ENCODE data around the gene C2orf42.
"Not testable (repeated sequence)": the region's sequence is repeated elsewhere in the genome, so short reads cannot be mapped to it uniquely, and the experiment has no call there.

The C2orf42 gene
- 5.2 to 14.7 (median 8.5) reads per million in 18 experiments for total RNA-seq

DNA sequence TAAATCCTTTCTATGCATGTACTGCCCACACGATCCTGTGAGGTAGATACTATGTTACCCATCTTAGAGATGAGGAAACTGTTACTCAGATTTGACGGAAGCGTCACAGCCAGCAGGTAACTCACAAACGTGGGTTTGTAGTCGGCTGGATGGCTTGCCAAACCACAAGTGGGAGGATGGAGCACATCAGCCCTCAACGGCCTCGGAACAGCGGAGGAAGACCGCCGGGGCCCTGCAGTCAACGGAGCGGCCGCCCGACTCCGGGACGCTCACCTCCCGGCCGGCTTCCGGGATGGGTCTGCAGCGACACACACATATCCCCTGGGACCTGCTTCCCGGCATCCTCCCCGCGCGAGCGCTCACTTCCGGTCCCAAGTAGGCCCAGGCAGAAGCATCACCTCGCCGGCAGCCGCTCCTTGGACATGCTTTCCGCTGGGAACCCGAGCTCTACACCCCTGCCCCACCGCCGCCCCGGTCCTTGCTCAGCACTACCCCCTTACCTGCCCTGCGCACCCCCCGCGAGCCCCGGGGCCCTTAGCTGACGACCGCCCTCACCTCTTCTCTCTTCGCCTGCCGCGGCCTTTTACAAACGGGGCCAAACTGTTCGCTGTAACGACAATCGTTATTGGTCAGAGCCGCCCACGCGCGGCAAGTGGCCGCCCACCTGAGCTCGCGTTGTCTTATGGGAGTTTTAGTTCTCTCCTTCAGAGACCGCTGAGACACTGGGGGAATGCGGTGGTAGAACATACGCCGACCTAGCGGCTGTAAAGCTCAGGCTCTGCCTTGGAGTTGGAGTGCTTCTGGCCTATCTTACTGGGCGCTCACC is at the start of gene C2orf42:
Gene C2orf42 (minus strand): TSS at position 602 of the 826 bp plus-strand sequence. CDS start 9,034 bp downstream, outside the sequence.
- peak; percentile 98 to 99 for DNase-seq

DNA sequence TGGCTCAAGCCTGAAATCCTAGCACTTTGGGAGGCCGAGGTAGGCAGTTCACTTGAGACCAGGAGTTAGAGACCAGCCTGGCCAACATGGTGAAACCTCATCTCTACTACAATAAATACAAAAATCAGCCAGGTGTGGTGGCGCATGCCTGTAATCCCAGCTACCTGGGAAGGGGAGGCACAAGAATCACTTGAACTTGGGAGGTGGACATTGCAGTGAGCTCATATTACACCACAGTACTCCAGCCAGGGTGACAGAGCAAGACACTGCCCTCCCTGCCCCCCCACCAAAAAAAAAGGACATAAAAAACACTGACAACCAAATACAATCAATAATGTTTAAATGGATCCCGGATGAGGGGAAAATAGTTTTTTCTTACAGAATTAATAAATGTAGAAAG is 49.8 kb upstream of the C2orf42 start:
- no peak for DNase-seq

DNA sequence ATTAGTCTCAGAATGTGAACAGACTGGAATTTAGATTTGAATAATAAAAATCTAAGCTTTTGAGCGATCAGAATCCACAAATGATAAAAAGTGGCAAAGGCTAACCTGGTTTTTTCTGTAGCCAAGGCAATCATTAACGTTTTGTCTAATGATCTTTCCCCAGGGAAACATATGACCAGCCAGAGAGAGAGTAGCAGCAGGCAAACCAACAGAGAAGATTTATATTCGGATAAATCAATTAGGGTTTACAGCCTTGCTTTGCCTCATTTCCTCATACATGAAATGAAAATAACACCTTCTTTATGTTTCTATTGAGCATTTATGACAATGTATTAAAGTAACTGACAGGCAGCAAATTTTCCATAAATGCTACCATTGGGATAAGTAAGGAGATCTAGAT is 43.1 kb upstream of the C2orf42 start:
- no peak for DNase-seq

DNA sequence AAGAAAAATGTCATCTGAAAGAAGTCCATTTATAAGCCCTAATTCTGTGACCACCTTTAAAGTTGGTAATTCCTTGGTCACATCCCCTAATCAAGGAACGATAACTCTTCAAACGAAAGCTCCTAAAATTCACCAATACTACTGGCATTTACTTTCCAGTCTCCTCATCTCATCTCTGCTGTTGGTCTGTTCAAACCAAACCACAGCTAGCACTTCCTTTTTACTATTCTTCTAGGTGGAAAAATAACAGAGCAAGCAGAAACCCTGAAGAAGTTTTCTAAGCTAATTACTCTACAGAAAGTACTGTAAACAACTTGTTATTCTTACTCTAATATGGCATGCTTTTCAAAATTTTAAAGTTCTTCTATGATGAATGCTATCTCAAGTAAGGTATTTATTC is 36.0 kb upstream of the C2orf42 start:
- DNase-seq = no peak

DNA sequence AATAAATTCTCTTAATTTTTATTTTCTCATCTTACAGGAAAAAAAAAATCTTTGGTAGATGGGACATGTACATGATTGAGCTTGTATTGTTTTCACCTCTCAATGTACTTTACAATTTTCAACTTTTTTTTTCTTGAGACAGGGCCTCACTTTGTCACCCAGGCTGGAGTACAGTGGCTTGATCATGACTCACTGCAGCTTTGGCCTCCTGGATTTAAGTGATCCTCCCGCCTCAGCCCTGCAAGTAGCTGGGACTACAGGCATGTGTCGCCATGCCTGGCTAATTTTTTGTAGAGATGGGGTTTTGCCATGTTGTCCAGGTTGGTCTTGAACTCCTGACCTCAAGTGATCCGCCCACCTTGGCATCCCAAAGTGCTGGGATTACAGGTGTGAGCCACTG is 32.5 kb upstream of the C2orf42 start:
- DNase-seq = not testable (repeated sequence)

DNA sequence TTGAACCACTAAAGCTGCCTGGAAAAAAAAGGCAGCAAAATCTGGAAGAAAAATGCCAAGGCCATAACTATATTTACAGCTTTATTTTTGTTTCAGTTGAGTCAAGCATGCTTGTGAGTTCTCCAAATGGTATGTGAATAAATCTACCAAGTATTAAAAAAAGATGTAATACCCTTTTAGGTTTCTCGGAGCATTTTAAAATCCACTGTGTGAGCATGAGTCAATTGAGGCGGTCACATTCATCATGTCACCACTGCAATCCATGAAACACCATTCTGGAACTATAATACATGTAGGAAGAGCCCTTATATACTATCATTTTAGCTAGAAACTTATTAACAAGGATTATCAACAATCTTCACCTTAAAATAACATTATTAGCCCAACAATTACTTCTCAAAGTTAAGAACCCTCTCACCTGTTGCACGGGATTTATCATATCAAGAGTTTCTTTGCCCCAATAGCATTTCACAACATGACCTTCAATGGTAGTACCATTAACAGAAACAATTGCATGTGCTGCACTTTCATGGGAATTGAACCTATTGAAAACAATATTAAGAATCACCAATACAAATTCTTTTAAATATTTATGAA is 24.2 kb upstream of the C2orf42 start:
- DNase-seq = no peak

DNA sequence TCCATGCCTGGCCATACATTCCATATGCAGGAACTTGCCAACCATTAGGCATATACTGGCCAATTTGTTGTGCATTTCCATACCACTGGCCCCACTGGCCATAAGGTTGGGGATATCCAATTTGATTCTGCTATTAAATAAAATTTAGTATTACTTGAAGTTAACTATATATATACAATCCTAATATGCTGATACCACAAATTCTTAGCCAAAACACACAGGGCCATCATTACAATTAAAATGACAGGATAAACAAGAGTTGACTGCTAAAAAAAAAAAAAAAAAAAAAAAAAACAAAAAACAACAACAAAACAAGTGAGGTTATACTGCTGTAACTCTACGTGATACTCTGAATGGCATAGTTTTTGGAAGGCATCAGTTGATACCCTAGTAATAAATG is 23.5 kb upstream of the C2orf42 start:
- DNase-seq = no peak

DNA sequence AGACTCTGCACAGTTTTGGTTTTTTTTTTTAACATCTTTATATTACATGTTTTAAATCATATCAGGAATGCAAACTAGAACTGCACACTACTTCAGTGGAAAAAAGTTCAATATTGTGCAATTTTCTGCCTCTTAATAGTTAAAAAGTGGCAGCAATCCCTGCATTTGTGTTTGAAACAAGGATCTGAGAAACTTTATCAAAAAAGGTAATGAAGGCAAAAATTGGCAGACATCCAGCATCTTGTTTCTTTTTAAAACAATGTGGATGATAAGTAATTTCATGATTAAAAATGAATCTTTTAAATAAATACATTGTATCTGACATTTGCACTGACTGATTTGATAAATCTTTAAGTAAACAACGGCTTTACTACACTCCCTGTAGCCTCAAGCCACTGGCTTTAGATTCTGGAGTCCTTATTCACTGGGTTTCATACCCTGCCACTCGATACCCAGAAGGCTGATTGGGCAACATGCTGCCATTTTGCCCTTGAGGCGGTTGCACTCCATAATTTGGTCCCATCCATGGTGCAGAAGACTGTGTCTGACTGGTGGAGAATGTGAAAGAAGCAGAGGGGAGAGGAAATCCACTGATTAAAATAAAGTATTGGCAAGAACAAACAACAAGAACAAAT is 21.6 kb upstream of the C2orf42 start:
- DNase-seq = no peak

DNA sequence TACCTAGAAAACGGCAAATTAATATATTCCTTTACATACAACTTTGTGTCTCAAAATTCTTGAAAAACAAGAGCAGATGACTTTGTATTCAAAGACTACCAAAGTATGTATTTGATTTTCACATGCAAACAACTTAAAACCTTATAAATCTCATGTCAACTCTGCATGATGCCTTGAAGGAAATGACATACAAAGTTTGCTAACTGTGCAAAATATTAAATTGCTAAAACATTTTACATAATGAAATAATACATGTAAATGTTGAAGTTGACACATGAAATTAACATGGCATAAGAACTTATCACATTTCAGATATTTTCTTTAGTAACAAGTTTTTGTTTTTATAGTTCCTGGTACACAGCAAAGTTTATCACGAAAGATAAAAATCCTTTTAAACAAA is 20.8 kb upstream of the C2orf42 start:
- DNase-seq = no peak

DNA sequence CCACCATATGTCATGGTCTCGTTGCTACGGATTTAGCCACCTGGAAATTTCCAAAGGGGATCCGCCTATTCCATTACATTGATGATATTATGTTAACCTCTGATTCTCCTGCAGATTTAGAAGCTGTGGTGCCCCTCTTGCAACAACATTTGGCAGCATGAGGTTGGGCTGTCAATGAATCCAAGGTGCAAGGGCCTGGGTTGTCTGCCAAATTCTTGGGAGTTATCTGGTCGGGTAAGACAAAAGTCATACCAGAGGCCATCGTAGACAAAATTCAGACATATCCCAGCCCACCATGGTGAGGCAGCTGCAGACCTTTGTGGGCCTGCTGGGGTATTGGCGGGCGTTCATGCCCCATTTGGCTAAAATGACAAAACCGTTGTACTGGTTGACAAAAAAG is 13.6 kb upstream of the C2orf42 start:
- no peak for DNase-seq

DNA sequence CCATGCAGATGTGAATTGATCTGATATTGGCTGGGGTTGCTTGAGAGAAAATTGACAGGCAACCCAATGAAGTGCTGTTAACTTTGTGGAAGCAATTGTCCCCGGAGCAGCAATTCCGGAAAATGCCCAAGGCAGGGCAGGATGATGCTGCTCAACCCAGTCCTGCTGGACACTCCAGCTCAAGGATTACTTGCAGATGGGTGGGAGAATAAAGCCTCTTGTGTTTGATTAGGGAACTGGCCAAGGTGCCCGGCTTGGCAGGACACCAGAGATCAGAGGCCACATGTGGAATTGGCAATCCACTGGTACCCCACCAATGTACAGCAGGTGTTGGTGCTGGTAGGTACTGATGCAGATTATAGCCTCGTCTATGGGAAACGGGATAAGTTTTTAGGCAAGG is 12.3 kb upstream of the C2orf42 start:
- DNase-seq = no peak

DNA sequence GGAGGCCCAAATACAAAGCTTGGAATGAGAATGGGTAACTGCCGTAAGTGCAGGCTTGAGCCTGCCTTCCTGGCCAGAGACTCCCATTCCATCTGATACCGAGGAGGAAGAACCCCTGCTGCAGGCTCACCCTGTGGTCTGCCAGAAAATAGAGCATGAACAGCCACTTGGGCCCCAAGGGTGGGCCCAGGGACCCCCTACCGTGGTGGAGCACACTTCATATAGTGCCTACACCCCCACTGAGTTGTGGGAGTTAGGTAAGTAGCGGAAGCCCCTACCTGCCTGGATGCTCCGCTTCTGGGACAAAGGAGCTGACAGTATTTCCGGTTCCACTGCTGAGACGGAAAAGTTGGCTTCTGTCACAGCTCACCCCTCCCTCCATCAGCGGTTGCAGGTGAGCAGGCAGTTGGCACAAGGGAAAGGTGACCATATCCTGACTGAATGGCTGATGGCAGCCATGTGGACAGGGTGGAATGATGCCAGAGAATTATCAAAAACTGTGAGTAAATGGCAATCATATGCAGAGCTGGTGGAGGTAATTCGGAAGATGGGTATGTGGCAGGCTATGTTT is 11.5 kb upstream of the C2orf42 start:
- DNase-seq = no peak

DNA sequence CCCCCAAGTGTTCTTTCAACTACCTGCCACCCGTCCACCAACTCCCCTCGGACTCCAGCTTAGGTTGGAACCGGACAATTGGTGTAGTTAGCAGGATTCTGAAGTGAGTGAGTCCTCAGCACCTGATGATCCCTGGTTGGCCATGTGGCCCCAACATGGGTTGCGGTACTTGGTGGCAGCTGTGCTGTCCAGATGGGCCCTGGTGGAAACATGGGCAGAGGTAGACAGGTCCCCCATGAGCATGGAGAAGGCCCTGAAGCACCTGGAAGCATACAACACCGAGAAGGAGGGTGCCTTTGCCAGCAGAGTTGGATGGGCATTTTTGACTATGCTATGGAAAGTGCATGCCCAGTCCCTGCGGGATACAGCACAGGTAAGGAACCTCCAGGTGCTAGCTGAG is 11.0 kb upstream of the C2orf42 start:
- no peak for DNase-seq

DNA sequence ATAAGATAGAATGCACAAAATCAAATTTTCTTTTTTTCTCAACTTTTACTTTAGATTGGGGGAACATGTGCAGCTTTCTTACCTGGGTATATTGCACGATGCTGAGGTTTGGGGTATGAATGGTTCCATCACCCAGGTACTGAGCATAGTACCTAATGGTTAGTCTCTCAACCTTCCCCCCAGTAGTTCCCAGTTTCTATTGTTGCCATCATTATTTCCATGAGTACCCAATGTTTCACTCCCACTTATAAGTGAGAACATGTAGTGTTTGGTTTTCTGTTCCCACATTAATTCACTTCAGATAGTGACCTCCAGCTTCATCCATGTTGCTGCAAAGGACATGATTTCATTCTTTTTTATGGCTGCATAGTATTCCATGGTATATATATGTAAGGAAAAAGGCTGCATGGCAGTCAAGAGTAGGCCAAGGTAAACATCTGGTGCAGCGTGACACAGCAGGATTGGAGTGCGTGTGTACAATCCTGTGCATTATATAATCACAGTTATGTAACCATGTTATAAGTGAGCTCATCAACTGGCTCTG is 10.5 kb upstream of the C2orf42 start:
- DNase-seq = no peak

DNA sequence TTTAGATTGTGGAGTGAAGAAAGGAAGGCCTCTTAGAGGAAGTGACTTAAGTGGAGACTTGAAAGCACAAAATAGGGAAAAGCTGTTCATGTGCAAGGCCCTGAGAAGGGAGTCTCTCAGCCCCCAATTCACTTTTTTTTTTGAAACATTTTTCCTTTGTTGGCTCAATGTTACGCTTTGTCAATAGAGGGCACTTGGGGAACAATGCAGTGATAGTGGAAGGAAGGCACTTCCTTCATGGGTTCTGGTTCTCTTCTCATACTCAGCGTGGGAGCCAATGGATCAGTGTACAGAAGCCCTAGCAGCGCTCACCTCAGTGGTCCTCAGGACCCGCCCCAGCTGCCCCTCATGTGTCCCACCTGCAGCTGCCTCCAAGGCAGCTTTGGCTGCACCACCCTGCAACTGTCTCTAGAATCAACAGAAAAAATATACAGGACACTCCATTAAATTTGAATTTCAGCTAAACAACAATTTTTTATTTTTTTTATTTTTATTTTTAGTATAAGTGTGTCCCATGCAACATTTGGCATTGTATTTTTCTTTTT is 8.6 kb upstream of the C2orf42 start:
- DNase-seq = no peak

DNA sequence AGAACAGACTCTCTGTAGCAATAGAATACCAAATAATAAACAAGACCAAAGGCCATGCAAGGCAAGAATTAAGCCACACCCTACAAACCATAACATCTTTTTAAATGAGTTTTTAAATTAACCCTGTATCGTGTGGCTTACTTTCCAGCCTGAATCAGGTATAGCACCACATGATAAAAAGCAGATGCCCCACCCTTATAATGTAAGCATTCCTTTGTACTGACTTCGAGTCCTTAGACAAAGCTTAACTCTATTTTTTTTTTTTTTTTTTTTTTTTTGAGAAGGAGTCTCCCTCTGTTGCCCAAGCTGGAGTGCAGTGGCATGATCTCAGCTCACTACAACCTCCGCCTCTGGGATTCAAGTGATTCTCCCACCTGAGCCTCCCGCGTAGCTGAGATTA is 1.7 kb upstream of the C2orf42 start:
- no peak for DNase-seq

DNA sequence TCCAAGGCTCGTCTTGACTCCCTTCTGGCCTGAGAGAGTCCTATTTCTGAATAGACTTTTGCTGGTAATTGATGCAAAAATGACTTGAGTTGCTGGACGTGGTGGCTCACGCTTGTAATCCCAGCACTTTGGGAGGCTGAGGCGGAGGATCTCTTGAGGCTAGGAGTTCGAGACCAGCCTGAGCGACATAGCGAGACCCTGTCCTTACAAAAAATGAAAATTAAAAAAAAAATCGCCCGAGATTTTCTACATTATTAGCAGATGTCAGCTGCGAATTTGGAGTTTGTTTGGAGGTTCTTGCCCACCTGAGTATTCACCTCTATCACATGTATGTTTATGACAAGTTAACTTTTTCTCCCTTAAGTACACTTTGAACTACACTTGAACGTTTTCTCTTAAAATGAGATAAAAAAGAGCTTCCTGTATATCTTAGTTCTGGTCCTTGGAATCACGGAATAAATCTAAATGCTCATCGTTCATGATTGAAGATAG is 471 bp upstream of the C2orf42 start:
- DNase-seq = no peak

DNA sequence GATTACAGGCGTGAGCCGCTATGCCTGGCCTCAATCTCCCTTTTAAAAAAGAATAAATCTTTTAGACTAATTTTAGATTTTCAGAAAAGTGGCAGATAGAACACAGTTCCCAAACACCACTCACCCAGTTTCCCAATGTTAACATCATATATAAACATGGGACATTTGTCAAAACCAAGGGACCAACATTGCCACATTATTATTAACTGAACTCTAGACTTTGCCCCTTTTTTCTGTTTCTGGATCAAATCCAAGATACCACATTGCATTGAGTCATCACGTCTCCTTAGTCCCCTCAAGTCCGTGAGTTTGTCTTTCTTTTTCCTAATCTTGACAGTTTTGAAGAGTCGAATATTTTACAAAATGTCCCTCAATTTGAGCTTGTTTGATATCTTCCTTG is 2.4 kb downstream of the C2orf42 start:
- DNase-seq = no peak

DNA sequence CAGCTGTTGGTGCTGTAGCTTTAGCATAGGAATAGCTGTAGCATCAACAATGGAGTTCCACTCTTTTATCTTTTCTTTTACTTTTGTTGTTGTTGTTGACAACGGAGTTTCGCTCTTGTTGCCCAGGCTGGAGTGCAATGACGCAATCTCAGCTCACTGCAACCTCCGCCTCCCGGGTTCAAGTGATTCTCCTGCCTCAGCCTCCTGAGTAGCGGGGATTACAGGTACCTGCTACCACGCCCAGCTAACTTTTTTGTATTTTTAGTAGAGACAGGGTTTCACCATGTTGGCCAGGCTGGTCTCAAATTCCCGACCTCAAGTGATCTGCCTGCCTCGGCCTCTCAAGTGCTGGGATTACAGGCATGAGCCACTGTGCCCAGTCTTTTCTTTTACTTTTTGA is 3.6 kb downstream of the C2orf42 start:
- not testable (repeated sequence) for DNase-seq

DNA sequence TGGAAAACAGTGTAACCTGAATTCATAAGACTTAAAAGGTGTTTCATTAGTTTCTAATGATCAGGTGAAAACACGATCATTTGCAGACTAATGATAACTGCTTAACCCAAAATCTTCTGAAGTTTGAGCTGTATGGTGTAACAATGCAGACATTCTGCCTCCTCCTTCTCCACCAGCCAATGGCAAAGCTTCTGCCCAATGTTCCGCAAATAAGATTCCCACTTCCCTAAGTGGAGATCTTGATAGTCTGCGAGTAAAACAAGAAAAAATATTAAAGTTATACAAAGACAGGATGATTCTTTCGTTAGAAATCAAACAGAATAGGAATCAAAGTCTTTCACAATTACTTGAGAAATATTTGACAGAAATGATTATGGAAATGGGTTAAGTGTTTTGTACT is 8.1 kb downstream of the C2orf42 start:
- peak; percentile 4 to 14 for DNase-seq

DNA sequence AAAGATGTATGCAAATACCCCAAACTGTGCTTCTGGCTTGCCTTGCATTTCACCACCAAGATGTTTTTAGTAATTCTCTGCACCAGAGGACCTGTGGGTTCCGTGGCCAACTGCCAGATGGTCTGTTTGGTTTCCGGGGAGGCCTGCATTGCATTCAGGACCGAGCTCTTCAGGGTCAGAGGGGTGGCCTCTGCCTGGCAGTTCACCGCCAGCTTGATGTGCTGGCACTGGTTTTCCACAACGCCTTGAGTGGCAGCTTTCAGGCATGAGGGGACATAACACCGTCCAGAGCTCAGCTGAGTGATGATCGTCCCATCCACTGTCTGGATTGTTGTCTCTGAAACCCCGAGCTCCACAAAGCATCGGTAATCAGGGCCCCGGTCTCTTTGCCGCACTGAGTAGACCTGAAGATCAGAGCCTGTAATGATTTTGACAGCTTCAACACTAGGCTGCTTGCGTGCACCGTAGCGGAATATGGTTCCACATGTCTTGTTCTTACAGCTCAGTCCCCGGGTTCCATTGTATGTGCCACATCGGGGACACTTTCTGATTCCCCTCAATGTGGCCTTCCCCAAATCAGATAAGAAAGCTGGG is 9.4 kb downstream of the C2orf42 start:
- no peak for DNase-seq

DNA sequence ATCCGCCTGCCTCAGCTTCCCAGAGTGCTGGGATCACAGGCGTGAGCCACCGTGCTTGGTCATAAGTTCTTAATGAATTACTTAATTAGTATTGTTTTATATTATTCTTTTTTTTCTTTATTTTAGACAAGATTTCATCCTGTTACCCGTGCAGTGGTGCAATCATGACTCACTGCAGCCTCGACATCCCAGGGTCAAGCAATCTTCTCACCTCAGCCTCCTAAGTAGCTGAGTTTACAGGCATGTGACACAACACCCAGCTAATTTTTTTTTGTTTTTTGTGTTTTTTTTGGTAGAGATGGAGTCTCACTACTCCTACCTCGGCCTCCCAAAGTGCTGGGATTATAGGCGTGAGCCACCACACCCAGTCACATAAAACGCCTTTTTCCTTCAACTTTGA is 17.3 kb downstream of the C2orf42 start:
- no peak for DNase-seq
